Measurements from ENCODE around the gene FBXO47. TPM values are rescaled to one million over a fixed set of nuclear protein-coding genes. Genes with fewer than 3 reads are reported as not detected.
A peak's percentile ranks its signal among the peaks of the same experiment; 100 is the strongest.

Gene FBXO47
- total and polyA plus RNA-seq, 9 of the 15 experiments (the other 6 are each of a cell fraction or from before 2014, with no cell fraction given), result not detected

DNA sequence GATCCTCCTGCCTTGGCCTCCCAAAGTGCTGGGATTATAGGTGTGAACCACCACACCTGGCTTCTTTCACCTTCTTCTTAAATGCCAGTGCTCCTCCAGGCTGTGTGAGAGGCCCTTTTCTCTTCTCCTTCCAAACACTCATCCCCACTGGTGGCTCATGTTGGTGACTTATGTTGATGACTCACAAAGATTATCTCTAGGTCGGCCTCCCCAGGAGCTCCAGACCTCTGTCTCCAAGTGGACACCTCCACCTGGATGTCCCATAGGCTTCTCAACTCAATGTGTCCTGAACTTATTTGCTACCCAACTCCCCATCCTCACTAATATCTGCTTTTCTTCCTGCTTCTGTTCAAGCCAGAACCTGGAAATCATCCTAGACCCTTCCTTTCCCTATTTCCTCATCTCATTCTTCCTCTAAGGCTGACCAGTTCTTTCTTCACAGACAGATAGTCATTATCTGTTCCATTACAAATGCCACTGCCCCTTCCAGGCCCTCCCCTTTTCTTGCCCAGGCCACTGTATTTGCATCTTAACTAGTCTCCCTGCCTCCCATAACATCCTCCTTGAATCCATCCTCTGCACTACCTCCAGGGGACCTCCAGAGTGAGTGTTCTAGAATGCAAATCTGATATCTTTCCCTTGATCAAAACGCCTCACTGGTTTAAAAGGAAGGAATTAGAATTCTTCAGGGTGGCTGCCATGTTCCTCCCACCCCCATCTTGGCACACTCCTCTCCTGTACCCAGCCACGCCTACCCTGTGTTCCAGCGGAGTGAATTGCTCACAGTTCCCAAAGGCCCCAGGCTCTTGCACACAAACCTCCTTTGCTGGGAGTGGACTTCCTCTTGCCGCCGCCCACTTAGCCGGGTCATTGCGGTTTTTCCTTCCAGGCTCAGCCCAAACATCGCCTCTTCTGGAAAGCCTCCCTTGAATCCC, 34.8 kb upstream of the FBXO47 start (continued):
- TF ChIP-seq ZNF584 (CRISPR knock-in tag; IDR thresholded peaks at IDR 0.05; ENCODE audit: low read depth) (0 out of 2 replicates have a peak, but pooled peaks have one; percentile 8), ZNF79 (CRISPR knock-in tag; IDR thresholded peaks at IDR 0.05; ENCODE audit: low read depth) (no peak), ZNF551 (CRISPR knock-in tag; IDR thresholded peaks at IDR 0.05) (no peak), SMAD1 (IDR thresholded peaks at IDR 0.05; ENCODE audit: low read depth, low read length, partially characterized antibody) (no peak), STAT5B (CRISPR knock-in tag; IDR thresholded peaks at IDR 0.05) (no peak), ZNF76 (CRISPR knock-in tag; IDR thresholded peaks at IDR 0.05; ENCODE audit: borderline replicate concordance) (no peak), MEIS2 (IDR thresholded peaks at IDR 0.05; ENCODE audit: partially characterized antibody) (no peak), IRF2 (CRISPR knock-in tag; IDR thresholded peaks at IDR 0.05) (no peak), NFE2 (IDR thresholded peaks at IDR 0.05; ENCODE audit: low read depth) (peak; percentile 42), RBM15 (IDR thresholded peaks at IDR 0.05; ENCODE audit: insufficient read depth, low read length) (no peak), TSC22D4 (tag; IDR thresholded peaks at IDR 0.05) (no peak), ZNF644 (tag; IDR thresholded peaks at IDR 0.05; ENCODE audit: low read depth) (no peak), SMARCC2 (IDR thresholded peaks at IDR 0.05; ENCODE audit: low read depth) (no peak), FOSL1 (tag; conservative IDR thresholded peaks at IDR 0.05) (peak; percentile 96), XRCC5 (IDR thresholded peaks at IDR 0.05; ENCODE audit: low read depth, low read length) (no peak), HNRNPH1 (optimal IDR thresholded peaks at IDR 0.05; ENCODE audit: low read depth, low read length) (no peak), ZNF263 (CRISPR knock-in tag; IDR thresholded peaks at IDR 0.05; ENCODE audit: borderline replicate concordance) (peak; percentile 74; the same call in 1 of the 2 replicates), TAF1 (IDR thresholded peaks at IDR 0.05; ENCODE audit: control insufficient read depth, extremely low read depth, insufficient read depth, low read length, severe bottlenecking) (no peak)
- TF ChIP-seq, protein P1, sequence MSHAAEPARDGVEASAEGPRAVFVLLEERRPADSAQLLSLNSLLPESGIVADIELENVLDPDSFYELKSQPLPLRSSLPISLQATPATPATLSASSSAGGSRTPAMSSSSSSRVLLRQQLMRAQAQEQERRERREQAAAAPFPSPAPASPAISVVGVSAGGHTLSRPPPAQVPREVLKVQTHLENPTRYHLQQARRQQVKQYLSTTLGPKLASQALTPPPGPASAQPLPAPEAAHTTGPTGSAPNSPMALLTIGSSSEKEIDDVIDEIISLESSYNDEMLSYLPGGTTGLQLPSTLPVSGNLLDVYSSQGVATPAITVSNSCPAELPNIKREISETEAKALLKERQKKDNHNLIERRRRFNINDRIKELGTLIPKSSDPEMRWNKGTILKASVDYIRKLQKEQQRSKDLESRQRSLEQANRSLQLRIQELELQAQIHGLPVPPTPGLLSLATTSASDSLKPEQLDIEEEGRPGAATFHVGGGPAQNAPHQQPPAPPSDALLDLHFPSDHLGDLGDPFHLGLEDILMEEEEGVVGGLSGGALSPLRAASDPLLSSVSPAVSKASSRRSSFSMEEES (CRISPR knock-in tag; IDR thresholded peaks at IDR 0.05), result no peak
- TF ChIP-seq, protein P2, sequence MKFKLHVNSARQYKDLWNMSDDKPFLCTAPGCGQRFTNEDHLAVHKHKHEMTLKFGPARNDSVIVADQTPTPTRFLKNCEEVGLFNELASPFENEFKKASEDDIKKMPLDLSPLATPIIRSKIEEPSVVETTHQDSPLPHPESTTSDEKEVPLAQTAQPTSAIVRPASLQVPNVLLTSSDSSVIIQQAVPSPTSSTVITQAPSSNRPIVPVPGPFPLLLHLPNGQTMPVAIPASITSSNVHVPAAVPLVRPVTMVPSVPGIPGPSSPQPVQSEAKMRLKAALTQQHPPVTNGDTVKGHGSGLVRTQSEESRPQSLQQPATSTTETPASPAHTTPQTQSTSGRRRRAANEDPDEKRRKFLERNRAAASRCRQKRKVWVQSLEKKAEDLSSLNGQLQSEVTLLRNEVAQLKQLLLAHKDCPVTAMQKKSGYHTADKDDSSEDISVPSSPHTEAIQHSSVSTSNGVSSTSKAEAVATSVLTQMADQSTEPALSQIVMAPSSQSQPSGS (CRISPR knock-in tag; IDR thresholded peaks at IDR 0.05), result no peak
- TF ChIP-seq, protein P3, sequence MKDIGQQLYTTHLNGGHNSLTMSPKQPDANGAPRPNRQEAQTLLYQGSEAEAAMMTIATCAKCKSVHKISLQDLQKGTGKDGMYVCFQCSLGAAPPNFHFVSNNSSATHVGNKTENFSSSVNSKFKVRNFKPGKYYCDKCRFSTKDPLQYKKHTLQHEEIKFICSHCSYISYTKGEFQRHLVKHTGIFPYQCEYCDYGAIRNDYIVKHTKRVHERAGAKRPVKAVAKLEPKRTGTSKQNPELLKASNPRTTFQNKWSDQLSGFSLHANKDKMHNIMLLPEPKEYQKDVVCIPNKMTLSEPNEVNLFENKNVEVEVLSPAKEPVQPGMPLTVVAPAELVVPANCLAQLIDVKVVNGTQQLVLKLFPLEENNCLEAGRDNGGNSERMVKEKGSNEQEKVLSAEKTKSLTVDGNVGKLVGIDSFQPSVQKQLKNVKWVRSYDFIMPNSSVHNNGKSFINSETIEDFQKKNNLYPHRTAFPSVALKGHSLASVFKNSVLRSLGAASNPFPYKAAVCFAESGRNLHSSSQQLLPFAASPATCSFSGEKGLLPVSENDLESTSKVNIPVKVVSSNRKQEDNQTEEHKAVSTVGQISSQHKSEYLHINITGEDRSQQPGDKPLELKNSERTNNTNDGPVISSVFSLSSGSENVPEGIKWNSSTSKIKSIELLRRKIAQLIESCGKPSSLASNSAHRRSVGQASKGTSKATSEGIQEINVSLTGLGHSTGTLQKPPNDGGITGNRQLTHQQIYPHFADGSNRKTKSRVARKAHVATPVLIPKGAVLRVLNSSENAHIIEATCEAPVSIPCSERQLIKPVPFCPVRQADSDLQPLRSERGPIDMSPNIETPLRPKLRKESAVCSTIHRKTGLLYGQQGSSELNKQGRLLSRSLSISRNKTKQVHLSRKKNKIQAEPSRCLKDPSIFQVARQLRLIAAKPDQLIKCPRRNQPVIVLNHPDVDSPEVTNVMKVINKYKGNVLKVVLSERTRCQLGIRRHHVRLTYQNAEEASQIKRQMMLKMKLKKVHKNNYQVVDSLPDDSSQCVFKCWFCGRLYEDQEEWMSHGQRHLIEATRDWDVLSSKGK (CRISPR knock-in tag; IDR thresholded peaks at IDR 0.05), result no peak

Measured in K562 (cell line).